Fibroblast of lung (primary cell): ENCODE data around the gene TRERF1. TPM values are rescaled to one million over a fixed set of nuclear protein-coding genes. Genes with fewer than 3 reads are reported as not detected.

Experiments used
- DNase-seq, 2 donors: peaks; one replicate each; pipeline versions ENCODE4 v3.0.0 to v3.0.0-alpha.2; 2010; ENCODE audit warnings: low read depth in 2 of 2
- H2AFZ ChIP-seq: 2 replicates; pipeline ENCODE4 v1.5.1; 2012; ENCODE audit warnings: low read length, control low read depth, inconsistent platforms
- H3K27ac ChIP-seq: 2 replicates; pipeline ENCODE4 v1.5.1; 2011; ENCODE audit warnings: low read length, control low read depth; ENCODE audit not compliant: insufficient read depth
- H3K27me3 ChIP-seq: 2 replicates; pipeline ENCODE4 v1.5.1; 2011; ENCODE audit warnings: mild to moderate bottlenecking, low read length; ENCODE audit not compliant: control insufficient read depth, insufficient read depth
- H3K36me3 ChIP-seq: 2 replicates; pipeline ENCODE4 v1.5.1; 2011; ENCODE audit warnings: low read length; ENCODE audit not compliant: control insufficient read depth, insufficient read depth
- H3K4me1 ChIP-seq: 2 replicates; pipeline ENCODE4 v1.5.1; 2011; ENCODE audit warnings: low read length; ENCODE audit not compliant: control insufficient read depth, insufficient read depth; ENCODE audit errors: extremely low read depth
- H3K4me2 ChIP-seq: 2 replicates; pipeline ENCODE4 v1.5.1; 2011; ENCODE audit warnings: low read length, control low read depth; ENCODE audit not compliant: insufficient read depth; ENCODE audit errors: extremely low read depth
- H3K4me3 ChIP-seq, 4 experiments: fragments of 200-600 bp in 1 of 4; sonication (generic) in 1 of 4; replicated peaks in 1 of 4; 2 replicates each; pipeline ENCODE4 v1.5.1; 2011 to 2016; ENCODE audit warnings: low read length in 4 of 4, low read depth in 3 of 4, mild to moderate bottlenecking in 3 of 4, control low read depth in 2 of 4, inconsistent platforms in 1 of 4, mixed read lengths in 1 of 4; ENCODE audit not compliant: insufficient read depth in 1 of 4; ENCODE audit errors: control extremely low read depth in 1 of 4
- H3K79me2 ChIP-seq: 2 replicates; pipeline ENCODE4 v1.5.1; 2012; ENCODE audit warnings: mild to moderate bottlenecking, low read length, inconsistent platforms; ENCODE audit not compliant: control insufficient read depth, insufficient read depth
- H3K9ac ChIP-seq: 2 replicates; pipeline ENCODE4 v1.5.1; 2011; ENCODE audit warnings: mild to moderate bottlenecking, low read length, control low read depth; ENCODE audit not compliant: insufficient read depth
- H3K9me3 ChIP-seq: 2 replicates; pipeline ENCODE4 v1.5.1; 2012; ENCODE audit warnings: low read depth, low read length; ENCODE audit not compliant: control insufficient read depth, insufficient read depth
- H4K20me1 ChIP-seq: 2 replicates; pipeline ENCODE4 v1.5.1; 2011; ENCODE audit warnings: low read length; ENCODE audit not compliant: control insufficient read depth, insufficient read depth; ENCODE audit errors: extremely low read depth
- EZH2 ChIP-seq: IDR thresholded peaks from 2 replicates; pipeline ENCODE4 v1.5.1; 2012; ENCODE audit warnings: low read length, control low read depth, mild to moderate bottlenecking; ENCODE audit errors: missing control alignments
- polyA plus RNA-seq, 2 donors: library from polyadenylated mRNA; depleted of rRNA in 1 of 2; stranded (reverse) in 1 of 2; unstranded in 1 of 2; fragments of >200 nt; gene quantifications; 2 replicates each; pipeline ENCODE4 v1.2.1, GENCODE V29; 2011 to 2012; ENCODE audit warnings: missing spikeins in 1 of 2
- total RNA-seq: library from RNA; depleted of rRNA; stranded (reverse); fragments of >200 nt; gene quantifications from 2 replicates; pipeline ENCODE4 v1.2.1, GENCODE V29; 2014
- TF ChIP-seq, protein P1 (sequence below), 2 donors: IDR thresholded peaks in 1 of 2; conservative IDR thresholded peaks in 1 of 2; 1 replicate in 1 of 2; 2 replicates in 1 of 2; pipeline ENCODE4 v1.5.1; 2011 to 2012; ENCODE audit warnings: low read length in 2 of 2, control low read depth in 1 of 2, inconsistent platforms in 1 of 2, low read depth in 1 of 2, mild to moderate bottlenecking in 1 of 2

Gene TRERF1
- total and polyA plus RNA-seq, 2 donors (not counting 1 experiment from before 2014, with no cell fraction given) = 6.3 to 8.3 TPM

DNA sequence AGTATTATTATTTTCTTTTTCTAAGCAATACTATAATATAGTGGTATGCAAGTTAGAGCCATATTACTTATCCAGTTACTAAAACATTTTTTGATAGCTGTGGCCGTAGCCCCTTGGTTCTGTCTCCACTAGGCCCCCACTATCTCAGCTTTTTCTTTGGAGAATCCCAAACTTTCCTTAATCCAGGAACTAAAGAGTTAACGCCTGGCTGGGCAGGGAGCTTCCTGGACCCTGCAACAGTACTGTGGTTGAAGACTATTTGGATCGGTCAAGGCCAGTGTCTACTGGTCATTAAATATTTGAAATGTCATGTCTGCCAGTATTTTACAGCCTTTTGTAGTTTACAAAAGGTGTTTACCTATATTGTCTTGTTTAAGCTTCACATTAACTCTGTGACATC is 20.0 kb upstream of the TRERF1 start:
- Histone ChIP-seq H3K79me2 (no peaks in the 10 kb centered on the region), H3K36me3 (no peaks in the 10 kb centered on the region), H3K9me3 (no peaks in the 10 kb centered on the region), H3K27ac (no peak overlapping the region), H3K4me3 (no peak overlapping the region), H4K20me1 (no peaks in the 10 kb centered on the region), H2AFZ (no peak overlapping the region), H3K4me1 (no peaks in the 10 kb centered on the region), H3K9ac (no peak overlapping the region), H3K4me2 (no peak overlapping the region), H3K27me3 (no peaks in the 10 kb centered on the region)
- no peak for DNase-seq
- TF ChIP-seq, protein P1, sequence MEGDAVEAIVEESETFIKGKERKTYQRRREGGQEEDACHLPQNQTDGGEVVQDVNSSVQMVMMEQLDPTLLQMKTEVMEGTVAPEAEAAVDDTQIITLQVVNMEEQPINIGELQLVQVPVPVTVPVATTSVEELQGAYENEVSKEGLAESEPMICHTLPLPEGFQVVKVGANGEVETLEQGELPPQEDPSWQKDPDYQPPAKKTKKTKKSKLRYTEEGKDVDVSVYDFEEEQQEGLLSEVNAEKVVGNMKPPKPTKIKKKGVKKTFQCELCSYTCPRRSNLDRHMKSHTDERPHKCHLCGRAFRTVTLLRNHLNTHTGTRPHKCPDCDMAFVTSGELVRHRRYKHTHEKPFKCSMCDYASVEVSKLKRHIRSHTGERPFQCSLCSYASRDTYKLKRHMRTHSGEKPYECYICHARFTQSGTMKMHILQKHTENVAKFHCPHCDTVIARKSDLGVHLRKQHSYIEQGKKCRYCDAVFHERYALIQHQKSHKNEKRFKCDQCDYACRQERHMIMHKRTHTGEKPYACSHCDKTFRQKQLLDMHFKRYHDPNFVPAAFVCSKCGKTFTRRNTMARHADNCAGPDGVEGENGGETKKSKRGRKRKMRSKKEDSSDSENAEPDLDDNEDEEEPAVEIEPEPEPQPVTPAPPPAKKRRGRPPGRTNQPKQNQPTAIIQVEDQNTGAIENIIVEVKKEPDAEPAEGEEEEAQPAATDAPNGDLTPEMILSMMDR (conservative IDR thresholded peaks at IDR 0.05 in 1 of 2, IDR thresholded peaks at IDR 0.05 in 1 of 2; ENCODE audit: low read depth in 1 of 2, low read length in 2 of 2) = no peak
- TF ChIP-seq EZH2 = no peak

DNA sequence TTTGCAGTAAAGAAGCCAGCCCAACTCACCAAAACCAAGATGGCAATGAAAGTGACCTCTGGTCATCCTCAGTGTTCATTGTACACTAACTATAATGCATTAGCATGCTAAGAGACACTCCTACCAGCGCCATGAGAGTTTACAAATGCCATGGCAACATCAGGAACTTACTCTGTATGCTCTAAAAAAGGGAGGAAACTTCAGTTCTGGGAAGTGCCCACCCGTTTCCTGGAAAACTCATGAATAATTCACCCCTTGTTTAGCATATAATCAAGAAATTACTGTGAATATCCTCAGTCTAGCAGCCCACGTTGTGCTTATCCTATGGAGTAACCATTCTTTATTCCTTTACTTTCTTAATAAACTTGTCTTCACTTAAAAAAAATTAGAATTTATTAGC is 19.4 kb upstream of the TRERF1 start:
- DNase-seq = no peak
- TF ChIP-seq, protein P1 (conservative IDR thresholded peaks at IDR 0.05 in 1 of 2, IDR thresholded peaks at IDR 0.05 in 1 of 2; ENCODE audit: low read depth in 1 of 2, low read length in 2 of 2) = no peak
- TF ChIP-seq EZH2 = no peak

DNA sequence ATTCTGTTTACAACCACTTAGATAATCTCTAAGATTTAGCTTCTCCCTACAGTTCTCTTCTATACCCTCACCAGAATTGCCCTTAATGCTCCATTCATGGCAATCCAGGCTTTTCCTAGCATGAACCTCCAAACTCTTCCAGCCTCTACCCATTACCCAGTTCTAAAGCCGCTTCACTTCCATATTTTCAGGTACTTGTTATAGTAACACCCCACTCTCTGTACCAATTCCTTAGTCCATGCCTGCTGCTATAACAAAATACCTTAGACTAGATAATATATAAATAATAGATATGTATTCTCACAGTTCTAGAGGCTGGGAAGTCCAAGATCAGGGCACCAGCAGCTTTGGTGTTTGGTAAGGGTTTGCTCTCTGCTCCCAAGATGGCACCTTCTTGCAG is 16.5 kb upstream of the TRERF1 start:
- Histone ChIP-seq H3K9me3 (no peaks in the 10 kb centered on the region), H3K4me3 (no peak overlapping the region), H3K9ac (no peak overlapping the region), H3K4me1 (no peaks in the 10 kb centered on the region), H3K27me3 (no peaks in the 10 kb centered on the region), H3K4me2 (no peak overlapping the region), H3K79me2 (no peaks in the 10 kb centered on the region), H4K20me1 (no peaks in the 10 kb centered on the region), H3K36me3 (no peaks in the 10 kb centered on the region), H2AFZ (no peak overlapping the region), H3K27ac (no peak overlapping the region)
- no peak for TF ChIP-seq EZH2
- TF ChIP-seq, protein P1 (conservative IDR thresholded peaks at IDR 0.05 in 1 of 2, IDR thresholded peaks at IDR 0.05 in 1 of 2; ENCODE audit: low read depth in 1 of 2, low read length in 2 of 2) = no peak
- no peak for DNase-seq

More for the DNA sequence above, 19.4 kb upstream of the TRERF1 start:
- Histone ChIP-seq H3K4me3 (no peak overlapping the region), H3K4me2 (no peak overlapping the region), H3K9me3 (no peaks in the 10 kb centered on the region), H3K27me3 (no peaks in the 10 kb centered on the region), H3K27ac (no peak overlapping the region), H3K36me3 (no peaks in the 10 kb centered on the region), H2AFZ (no peak overlapping the region), H3K9ac (no peak overlapping the region), H3K4me1 (no peaks in the 10 kb centered on the region), H4K20me1 (no peaks in the 10 kb centered on the region), H3K79me2 (no peaks in the 10 kb centered on the region)
